GM12891 (cell line): Measurements from ENCODE around the gene VAV3.

Experiments
- POLR2A ChIP-seq: IDR thresholded peaks from 2 replicates; pipeline ENCODE4 v1.6.1; 2011; ENCODE audit warnings: low read depth, low read length, control low read depth
- POLR2AphosphoS5 ChIP-seq: IDR thresholded peaks from 2 replicates; pipeline ENCODE4 v1.6.1; 2011; ENCODE audit warnings: low read depth, low read length, control low read depth

DNA sequence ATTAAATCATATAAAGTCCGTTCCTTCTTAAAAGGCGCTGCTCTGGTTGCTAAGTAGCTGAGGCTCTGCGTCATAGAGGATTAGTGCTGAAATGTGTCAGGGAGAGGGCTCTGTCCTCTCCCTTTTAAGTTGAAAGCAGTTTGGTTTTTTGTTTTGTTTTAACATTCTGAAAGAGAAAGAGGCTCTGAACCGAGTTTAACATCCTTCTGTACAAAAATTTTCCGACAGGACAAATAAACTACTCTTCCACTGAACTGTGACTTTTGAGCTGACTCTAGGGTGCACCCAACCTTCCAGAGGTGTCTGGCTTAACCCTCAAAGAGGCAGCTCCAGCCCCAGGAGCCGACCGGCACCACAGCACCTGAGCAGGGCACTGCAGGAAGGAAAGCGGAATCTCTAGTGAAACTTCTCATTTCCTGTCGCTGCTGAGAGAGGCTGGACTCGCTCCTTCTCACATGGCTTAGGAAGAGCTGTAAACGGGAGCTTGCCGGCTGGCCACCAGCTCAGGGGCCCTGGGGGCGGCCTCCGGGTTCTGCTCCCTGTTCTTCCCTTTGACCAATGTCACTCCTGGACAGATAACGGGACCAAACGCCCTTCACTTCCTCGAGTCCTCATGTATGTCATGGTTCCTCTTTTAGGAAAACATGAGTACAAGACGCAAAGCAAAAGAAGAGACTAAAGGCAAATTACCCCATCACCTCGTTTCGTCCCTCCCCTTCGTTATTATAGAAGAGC, 1.2 kb downstream of the VAV3 start:
- TF ChIP-seq POLR2AphosphoS5 (no peak), POLR2A (no peak)
